Femur (tissue), 1 donor: Measurements from ENCODE around the gene B3GNT7.
A peak's percentile ranks its signal among the peaks of the same experiment; 100 is the strongest.
"Not testable (repeated sequence)": the region's sequence is repeated elsewhere in the genome, so short reads cannot be mapped to it uniquely, and the experiment has no call there.

Experiments used
- DNase-seq: peaks from one replicate; pipeline ENCODE4 v3.0.0-alpha.2; 2017

B3GNT7 gene, protein sequence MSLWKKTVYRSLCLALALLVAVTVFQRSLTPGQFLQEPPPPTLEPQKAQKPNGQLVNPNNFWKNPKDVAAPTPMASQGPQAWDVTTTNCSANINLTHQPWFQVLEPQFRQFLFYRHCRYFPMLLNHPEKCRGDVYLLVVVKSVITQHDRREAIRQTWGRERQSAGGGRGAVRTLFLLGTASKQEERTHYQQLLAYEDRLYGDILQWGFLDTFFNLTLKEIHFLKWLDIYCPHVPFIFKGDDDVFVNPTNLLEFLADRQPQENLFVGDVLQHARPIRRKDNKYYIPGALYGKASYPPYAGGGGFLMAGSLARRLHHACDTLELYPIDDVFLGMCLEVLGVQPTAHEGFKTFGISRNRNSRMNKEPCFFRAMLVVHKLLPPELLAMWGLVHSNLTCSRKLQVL

DNA sequence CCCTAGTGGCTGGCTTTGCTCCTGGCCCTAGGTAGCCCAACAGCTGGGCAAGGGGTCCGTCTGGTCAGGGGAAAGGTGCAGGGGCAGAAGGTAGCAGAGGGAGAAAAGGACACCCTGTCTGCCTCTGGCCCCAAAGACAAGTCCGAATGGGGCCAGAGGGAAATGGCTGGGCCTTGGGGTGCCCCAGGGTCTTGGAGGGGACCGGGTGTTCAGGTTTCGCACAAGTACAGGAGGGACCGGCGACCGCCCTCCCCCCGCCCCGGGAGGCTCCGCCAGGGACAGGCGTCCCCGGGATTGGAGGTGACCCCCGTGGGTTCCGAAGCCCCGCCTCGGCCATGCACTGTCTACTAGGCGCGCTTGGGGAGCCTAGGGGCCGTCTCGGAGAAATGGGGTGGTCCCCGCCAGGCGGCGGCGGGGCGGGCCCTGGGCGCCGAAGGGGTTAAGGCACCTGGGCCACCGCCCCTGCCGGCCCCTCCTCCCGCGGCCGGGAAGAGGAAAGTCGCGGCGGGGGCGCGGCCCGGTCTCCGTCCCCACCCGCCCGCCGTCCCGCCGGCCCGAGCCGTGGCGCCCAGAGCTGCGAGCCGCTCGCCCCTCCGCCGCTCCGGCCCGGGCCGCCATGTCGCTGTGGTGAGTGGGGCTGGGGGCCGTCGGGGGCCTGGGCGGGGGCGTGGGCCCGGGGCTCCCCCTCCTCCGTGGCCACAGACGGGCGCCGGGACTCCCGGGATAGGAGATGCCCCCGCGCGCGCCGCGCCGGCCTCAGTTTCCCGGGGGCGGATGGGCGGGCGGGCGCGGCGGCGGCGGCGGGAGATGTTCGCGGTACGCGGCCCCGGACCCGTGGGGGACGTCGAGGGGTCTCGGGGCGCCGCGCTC lies at the start of gene B3GNT7:
Gene B3GNT7 (plus strand): TSS at position 523 of the 870 bp plus-strand sequence. CDS start 94 bp downstream, at position 617.
- no peak for DNase-seq

DNA sequence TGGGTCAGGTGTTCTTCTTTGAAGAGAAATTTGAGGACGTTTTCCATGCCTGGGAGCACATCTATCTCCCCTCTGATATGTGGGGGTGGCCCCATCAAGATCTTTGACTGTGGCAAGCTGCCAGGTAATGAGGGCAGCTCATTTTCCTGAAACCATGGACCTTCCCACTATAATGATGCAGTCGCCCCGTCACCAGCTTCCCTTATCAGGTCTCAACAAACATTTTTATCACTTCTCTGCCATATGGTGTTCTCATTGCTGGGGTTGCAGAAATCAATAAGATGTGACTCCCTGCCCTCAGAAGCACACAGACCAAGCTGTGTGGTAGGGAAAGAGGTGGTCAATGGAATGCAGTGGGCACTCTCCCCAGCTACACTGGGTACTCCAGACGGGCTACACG lies 48.4 kb upstream of the B3GNT7 start:
- DNase-seq = no peak

DNA sequence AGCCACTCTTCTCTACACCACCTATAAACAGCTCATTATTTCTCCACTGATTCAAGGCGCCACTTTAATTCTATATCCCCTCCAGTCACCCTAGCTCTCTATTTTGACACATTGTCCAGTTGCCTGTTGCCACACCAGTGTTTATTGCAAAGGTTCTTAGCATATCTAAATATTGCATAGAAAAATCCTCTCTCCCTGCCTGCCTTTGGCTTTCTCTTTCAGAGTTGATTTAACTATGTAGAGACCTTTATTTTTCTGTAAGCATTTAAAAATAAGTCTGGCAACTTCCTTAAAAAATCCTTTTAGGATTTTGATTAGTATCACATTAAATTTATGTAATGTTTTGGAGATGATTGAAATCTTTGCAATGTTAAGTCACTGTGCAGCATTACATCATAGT lies 47.9 kb upstream of the B3GNT7 start:
- DNase-seq = no peak

DNA sequence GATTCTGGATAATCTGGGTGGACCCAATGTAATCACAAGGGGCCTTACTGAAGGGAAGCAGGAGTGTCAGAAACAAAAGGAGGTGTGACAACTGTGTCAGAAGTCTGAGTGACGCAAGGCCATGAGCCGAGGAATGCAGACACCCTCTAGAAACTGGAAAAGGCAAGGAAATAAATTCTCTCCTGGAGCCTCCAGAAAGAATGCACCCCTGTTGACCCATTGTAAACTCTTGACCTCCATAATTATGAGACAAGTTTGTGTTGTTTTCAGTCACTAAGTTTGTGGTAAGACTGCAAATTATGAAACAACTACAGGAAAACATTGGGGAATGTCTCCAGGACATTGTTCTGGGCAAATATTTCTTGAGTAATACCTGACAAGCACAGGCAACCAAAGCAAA lies 47.3 kb upstream of the B3GNT7 start:
- no peak for DNase-seq

DNA sequence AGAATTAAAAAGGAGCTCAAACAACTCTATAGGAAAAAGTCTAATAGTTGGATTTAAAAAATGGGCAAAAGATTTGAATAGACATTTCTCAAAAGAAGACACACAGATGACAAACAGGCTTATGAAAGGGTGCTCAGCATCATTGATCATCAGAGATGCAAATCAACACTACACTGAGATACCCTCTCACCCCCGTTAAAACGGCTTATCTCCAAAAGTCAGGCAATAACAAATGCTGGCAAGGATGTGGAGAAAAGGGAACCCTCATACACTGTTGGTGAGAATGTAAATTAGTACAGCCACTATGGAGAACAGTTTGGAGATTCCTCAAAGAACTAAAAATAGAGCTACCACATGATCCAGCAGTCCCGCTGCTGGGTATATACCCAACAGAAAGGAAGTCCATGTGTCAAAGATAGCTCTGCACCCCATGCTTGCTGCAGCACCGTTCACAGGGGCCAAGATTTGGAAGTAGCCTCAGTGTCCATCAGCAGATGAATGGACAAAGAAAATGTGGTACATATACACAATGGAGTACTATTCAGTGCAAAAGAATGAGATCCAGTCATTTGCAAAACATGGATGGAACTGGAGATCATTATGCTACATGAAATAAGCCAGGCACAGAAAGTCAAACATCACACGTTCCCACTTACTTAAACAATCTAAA lies 46.7 kb upstream of the B3GNT7 start:
- no peak for DNase-seq

DNA sequence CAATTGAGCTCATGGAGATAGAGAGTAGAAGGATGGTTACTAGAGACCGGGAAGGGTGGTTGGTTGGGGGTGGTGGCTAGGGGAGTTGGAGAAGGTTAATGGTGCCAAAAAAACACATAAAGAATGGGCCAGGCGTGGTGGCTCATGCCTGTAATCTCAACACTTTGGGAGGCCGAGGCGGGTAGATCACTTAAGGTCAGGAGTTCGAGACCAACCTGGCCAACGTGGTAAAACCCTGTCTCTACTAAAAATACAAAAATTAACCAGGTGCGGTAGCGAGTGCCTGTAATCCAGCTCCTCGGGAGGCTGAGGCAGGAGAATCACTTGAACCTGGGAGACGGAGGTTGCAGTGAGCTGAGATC lies 46.2 kb upstream of the B3GNT7 start:
- not testable (repeated sequence) for DNase-seq

DNA sequence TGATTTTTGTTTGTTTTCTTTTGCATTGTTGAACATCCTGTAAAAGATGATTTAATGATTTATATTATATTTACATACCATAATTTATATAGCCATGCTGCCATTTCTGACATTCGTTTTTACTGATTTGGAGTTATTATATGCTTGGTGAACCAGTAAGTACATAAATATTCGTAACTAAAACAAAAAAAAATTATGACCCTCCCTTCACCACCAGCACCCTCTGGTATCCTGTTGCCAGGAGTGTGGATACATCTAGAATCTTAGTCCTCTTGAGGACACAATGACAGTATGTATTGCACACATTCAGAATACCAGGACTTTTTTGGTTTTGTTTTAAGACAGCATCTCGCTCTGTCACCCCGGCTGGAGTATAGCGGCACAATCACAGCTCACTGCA lies 43.9 kb upstream of the B3GNT7 start:
- DNase-seq = no peak

DNA sequence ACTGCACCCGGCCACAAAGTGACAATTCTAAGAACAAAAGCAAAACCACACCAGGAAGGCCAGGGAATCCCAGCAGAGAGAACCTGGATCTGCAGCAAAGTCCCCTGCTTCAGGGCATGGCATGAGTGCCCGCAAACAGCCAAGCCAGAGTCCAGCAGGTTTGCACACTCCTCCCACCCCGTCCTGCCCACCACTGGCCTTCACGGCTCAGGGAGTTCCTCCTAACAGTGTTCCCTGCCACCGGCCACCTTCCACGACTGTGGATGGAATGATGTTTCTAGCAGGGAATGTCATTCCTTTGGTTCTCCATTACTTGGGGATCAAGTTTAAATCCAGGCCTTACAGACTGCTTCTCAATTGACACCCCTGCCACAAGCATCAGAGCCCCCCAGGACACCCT lies 42.0 kb upstream of the B3GNT7 start:
- DNase-seq = no peak

DNA sequence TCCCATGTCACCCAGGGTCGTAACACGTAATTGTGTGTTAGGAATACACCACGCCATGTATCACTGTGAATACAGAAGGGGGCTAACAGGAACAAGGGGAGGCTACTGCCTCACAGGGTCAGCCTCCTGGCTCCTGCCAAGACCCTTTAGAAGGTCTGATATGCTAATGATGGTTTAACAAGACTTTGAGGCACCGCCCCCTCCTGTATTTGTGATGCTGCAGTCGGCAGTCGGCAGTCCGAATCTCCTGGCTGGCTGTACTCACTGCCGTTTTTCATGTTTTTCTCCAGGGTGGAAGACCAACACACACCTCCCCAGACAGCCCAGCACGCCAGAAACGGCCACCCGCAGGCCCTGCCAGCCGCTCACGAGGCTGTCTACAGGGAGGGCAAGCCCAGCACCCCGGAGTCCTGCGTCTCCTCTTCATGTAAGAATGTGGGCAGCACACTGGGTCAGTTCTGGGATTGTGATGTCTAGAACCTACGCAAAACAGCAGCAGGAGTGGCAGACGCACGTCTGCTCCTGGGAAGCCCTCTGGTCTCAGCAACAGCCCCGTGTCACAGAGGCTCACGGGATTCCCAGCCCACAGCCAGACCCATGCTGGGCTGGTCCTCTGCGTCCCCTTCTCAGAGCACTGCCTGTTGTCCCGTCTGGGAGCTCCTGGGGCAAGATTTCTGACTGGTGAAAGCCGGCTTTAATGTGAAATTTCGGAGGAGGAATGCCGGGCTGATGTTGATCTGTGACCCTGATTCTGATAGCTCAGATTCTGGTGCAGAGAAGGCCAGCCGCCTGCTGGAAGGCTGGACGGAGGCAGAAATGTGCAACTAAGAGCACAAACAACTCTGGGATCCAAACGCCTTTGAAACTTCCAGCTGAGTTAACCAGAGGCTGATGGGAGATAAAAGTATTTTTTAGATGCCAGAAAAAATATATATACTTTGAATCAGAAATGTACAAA lies 39.7 kb upstream of the B3GNT7 start:
- no peak for DNase-seq

DNA sequence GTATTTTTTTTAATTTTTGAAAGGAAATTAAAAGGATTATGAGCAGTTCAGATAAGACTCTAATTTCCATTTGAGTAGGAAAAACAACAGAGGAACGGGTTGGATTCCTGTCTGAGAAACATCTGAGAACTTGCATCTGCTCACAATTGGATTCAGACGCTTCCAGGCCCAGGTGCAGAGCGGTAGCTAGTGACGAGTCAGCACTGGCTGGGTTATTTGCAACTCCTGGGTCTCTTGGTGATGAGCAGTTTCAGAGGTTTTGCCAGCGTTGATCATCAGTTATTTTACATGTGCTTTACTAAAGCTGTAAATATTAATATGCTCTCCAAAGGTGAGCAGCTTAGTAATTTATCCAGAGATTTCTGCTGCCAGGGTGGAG lies 39.1 kb upstream of the B3GNT7 start:
- no peak for DNase-seq

DNA sequence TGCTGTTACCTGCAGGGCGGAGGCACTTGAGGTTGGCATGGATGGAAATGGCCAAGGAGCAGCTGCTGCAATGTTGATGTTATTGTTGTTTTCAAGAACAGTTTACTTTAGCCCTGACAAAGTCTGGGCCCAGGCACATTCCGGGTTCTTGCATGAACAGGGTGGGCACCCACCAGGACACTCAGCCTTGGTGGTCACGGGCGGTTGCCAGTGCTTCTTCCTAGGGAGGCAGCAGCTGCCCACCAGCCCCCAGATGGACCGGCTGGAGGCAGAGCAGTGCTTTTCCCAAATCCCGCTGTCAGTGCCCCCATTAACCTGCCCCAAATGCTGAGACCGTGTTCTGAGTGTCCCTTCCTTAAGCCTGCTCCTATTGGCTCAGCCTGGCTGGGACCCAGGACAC lies 38.5 kb upstream of the B3GNT7 start:
- no peak for DNase-seq

DNA sequence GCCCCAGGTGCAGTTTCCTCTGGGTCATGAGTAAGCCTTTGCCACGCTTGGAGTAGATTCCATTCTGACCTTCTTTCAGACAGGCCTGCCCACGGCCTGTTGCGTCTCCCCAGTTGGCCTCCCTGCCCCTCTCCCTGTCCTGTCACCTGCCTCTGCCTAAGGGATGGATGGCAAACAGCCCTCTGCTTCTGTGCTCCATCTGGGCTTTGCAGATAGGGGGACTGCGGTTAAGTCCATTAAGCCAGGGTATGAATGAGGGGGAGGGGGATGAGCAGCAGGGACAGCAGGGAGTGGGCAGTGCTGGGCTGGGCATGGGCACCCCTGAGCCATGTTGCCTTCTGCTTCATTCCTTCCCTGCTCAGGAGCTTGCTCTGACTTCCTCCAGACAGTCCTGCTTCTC lies 37.6 kb upstream of the B3GNT7 start:
- no peak for DNase-seq

DNA sequence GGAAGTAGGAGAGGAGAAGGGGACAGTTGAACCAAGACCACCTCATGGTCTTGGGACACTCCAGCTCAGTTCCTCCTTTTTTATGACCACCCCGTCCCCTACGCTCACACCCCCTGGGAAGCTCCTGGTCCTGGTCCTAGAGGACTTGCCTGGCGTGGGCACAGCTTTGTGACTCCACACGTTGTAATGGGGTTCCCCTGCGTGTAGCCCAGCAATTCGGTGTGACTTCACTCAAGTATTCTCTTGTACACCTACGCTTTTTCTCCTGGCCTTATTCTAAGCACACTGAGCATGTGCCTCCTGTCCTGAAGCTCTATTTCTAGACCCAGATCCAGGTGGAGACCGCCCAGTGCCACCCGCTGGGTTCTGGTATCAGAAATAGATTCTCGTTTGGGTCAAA lies 36.1 kb upstream of the B3GNT7 start:
- no peak for DNase-seq

DNA sequence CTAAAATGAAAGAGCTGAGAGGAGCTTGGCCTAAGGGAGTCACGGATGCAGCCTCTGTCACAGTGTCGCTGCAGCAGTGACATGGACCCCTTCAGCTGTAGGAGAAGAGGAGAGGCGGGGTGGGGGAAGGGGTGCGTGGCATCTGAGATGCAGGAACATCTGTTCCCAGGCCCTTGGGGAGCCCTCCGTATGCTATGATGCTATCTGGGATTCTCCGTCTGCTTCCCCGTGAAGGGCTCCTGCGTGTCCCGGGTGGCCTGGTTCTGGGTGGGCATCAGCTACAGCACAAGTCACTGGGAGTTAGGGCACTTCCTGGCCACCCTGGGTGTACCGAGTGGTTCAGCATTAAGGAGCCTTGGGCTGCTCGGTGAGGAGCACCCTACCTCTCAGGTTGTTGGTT lies 35.6 kb upstream of the B3GNT7 start:
- no peak for DNase-seq

DNA sequence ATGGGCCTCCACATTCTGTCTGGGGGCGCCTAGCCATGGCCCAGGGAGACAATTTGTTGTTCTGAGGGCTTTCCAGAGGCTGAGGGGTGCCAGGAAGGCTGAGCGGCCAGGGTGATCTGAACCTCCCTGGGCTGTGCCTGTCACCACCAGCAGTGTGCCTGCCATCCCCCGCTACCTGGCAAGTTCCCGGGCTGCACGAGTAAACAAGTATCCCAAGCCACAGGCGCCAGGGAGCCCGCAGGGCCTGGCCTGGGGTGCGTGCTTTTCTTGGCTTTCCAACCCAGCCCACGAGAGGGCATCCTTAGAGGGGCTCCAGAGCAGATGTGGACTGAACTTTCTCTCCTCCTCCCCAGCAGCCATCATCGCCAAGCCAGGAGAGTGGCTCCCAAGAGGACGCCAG lies 35.1 kb upstream of the B3GNT7 start:
- DNase-seq = no peak

DNA sequence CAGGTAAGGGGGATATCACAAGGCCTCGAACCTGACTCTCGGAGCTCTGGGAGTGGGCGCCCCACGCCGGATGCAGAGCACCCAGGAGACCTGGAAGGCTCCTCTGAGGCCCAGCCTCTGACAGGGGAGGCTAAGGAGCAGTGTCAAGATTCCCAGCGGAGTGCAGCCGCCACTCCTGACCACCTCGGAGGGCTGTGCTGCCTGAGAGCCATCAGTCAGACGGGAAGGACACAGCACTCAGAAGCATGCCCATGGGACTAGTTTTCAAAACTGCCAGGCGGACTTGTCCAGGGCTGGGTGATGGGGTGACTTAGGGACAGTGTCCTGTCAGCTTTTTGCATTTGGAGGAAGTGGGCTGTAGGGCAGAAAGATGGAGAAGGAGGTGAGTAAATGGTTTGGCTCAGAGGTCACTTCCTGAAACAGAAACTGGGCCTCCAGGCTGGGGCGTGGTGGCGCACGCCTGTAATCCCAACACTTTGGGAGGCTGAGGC lies 34.6 kb upstream of the B3GNT7 start:
- no peak for DNase-seq

DNA sequence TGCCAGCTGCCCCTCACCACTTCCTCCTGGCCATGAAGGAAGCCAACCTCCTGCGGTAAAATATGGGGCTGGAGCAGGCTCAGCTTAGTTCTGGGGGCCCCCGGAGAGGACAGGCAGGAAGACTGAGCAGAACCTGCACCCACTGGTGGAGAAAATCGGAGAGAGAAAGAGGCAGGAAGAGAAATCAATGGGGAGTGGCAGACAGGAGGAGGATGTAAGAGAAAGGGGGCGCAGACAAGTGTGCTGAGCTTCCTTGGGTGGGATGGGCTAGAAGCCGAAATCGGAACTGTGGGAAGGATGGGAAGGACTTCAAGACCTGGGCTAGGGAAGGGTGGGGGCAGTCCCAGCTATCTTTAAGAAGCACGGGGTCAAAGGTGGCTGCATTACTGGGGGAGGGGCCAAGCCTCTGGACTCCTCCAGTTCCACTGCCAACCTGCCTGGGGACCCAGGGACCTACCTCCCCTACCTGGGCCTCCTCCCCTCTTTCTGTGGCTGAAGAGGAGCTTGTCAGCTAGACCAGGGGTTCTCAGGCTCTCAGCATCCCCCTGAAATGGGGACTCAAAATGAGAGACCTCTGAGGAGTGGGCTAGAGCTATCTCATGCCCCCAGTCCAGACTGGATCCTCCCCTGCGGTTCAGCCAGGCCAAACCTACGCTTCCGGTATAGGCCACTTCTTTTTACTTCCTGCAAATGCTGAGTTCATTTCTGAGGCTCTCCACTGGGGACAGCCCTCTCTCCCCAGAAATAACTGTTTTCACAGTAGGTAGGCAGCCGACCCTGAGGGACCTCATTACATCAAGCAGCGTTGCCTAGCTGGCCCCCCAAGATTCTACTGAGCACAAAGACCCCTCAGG lies 33.6 kb upstream of the B3GNT7 start:
- DNase-seq = no peak

DNA sequence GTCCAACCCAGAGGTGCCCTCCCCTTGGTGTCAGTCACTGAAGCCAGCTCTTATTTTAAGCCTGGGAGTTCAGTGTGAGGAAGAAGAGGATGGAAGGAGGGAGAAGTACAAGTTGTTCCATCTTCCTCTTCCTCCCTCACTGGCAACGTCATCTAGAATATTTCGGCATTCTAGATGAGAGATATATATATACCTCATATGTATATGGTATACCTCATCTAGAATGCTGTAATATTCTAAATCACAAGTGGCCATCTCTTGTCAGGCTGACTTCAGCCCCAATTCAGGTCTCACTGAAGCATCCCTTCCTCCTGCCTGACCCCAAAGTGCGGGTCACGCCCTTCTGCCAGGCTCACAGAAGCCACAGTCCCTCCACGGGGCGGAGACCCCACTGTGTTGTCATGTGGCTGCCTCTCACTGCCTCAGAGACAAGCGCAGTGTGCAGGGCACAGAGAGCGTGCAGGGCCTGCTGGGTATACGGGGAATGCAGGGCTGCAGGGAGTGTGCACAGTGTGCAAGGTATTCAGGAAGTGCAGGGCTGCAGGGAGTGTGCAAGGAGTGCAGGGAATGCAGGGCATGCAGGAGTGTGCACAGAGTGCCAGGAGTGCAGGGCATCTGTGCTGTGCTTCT lies 32.8 kb upstream of the B3GNT7 start:
- no peak for DNase-seq

DNA sequence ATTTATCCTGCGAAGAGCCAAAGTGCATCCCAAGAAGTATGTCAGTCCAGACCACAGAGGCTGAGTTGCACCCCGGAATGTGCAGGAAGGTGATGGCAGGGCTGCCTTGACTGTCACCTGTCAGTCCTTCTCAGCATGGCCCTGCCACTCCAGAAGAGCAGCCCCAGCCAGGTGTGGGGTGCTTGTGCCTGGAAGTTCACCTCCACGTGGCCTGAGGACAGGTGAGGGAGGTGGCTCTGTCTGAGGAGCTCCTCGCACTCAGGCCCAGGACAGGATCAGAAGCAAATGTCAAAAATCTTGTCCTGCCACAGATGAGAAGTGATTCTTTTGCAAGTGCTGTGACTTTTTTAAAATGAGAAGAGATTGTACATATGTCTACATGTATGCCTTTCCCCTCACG lies 31.4 kb upstream of the B3GNT7 start:
- no peak for DNase-seq

DNA sequence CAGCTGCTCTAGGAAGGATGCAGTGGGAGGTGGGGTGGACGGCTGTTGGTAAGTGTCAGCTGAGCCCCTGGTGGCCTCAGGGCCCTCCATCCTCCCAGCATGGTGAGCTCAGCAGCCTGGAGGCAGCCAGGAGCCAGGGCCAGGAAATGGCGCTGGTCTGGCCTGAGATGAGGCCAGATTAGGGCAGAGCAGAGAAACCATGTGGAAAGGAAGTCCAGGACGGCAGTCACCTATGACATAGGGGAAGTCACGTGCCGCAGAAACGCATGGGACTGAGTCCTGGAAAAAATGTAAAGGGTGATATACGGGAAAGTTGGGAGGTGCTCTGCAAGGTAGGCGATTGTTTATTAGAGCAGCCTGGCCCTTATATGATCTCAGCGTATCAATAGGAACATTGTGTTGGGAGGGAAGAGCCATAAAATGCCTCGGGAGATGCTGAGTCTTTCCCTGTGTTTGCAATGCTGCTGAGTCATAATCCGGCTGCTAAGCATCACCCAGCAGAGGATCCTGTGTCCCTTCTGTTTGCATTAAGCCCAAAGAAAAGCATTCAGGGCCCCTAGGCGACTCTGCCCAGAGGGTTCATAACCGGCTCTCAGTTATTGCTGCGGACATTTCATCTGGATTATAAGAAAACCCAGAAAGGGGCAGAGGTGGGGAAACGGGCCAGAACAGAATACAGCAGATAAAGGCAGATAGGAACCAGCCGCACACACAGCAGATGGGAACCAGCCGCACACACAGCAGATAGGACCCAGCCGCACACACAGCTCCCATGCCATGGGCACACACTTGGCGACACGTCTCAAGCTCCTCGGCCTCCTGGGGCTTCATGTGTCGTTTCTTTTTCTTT lies 30.3 kb upstream of the B3GNT7 start:
- DNase-seq = peak; percentile 53
